HG02623 (cell line): ENCODE measurements around the gene TMEM53.

Experiments
- ATAC-seq: cut with Tn5 transposase; IDR thresholded peaks from one replicate; pipeline ENCODE4 v1.9.1; 2021; ENCODE audit warnings: moderate library complexity; ENCODE audit not compliant: unreplicated experiment

The TMEM53 gene

DNA sequence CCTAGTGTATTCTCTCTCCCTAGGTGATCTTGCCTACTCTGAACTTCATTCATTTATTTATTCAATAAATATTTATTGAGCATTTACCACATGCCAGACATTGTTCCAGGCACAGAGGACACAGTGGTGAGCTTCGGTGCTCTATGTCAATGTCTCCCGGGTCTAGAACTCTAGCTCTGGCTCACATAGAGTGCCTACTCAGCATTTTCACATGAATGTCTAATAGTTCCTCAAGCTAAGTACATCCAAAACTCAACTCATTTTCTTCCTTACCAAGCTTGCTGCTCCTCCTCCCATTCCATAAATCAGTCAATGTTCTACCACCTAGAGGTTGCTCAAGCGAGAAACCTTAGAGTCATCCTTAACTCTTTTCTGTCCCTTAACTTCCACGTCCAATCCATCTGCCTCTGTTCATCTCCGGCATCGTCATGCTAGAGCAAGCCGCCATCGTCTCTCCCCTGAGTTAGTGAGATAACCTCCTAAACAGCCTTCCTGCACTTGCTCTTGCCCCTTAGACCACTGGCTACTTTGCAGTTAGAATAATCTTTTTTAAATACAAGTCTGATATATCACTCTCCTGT, 67.5 kb downstream of the TMEM53 start:
- ATAC-seq, result no peak

GRCh38 chr1:44605914-44606615, 68.2 kb downstream of the TMEM53 start:
- ATAC-seq, result no peak

DNA sequence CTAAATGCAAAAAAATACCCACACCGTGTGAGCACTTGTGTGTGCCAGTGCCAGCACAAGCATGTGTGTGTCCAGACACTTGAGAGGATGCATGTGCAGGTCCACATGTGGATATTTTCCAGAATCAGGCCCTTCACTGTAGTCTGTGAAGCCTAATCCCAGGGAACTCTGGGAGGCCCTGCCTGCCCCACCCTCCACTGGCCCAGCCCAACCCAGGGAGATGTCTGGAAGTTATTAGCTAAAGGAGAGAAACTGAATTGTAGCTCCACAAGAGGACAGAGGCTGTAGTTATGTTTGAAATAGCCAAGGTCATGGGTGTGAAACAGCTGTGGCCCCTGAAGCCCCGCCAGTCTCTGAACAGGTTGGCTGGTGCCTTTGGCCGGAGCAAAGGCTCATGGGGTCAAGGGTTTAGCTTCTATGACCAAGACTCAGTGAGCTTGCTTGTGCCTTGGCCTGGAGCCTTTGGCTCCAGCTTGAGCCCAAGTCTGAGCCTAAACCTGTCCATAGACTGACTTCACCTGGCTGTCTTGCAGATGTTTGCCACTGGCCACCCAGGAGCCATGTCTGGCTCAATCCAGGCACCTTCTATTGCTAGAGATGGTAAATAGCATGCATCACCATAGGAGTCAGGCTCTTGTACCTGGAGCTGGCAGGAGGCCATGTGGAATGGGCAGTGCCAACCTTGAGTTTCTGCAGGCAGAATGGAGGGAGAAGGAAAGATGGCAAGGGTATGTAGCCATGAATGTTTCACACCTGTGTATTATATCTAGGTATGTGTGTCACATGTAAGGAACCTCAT, 69.9 kb downstream of the TMEM53 start:
- no peak for ATAC-seq

DNA sequence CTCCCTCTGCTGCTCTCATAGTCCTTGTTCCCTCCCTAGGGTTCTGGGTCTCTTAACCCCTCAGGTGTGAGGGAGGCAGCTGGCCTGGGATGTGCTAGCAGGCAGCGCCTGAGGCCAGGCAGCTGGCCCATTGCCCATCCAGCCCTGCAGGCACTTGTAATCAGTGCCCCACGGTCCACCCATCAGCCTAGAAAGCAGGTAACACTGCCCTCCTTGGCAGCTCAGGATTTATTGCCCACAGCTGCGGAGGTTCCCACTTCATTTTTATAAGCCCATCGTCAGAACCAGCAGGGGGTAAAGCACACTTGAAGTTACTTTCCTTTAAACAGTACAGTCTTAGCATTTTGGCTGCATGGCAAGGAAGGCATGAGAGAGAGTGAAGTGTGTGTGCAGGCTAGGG, 70.6 kb downstream of the TMEM53 start:
- no peak for ATAC-seq
